G401.6 (cell line): Measurements from ENCODE around the gene BTG2.

Experiments
- FAIRE-seq: peaks from 2 replicates; lab custom pipeline; 2012; peaks lifted over from hg19 to GRCh38; lab: Jason Lieb, UNC

The BTG2 gene

GRCh38 chr1:203318229-203318517 is 12.9 kb downstream of the BTG2 start:
- no peak for FAIRE-seq

- FAIRE-seq = no peak
Observed at GRCh38 chr1:203320591-203321272, 15.4 kb downstream of the BTG2 start.

GRCh38 chr1:203321273-203322052 is 16.1 kb downstream of the BTG2 start:
- no peak for FAIRE-seq

- no peak for FAIRE-seq
Observed at GRCh38 chr1:203322500-203323179, 17.3 kb downstream of the BTG2 start.

GRCh38 chr1:203323587-203323986 is 18.3 kb downstream of the BTG2 start:
- FAIRE-seq = no peak

GRCh38 chr1:203324105-203325025 is 19.0 kb downstream of the BTG2 start:
- FAIRE-seq = no peak

- FAIRE-seq = no peak
Observed at GRCh38 chr1:203325026-203325417, 19.7 kb downstream of the BTG2 start.

- no peak for FAIRE-seq
Observed at GRCh38 chr1:203325418-203326091, 20.2 kb downstream of the BTG2 start.

GRCh38 chr1:203326830-203327683 is 21.7 kb downstream of the BTG2 start:
- peak; percentile 88 for FAIRE-seq

- FAIRE-seq = no peak
Observed at GRCh38 chr1:203327684-203328457, 22.6 kb downstream of the BTG2 start.

- FAIRE-seq = no peak
Observed at GRCh38 chr1:203328714-203329122, 23.4 kb downstream of the BTG2 start.

GRCh38 chr1:203331224-203331623 is 25.9 kb downstream of the BTG2 start:
- no peak for FAIRE-seq

GRCh38 chr1:203335503-203335902 is 30.2 kb downstream of the BTG2 start:
- FAIRE-seq = no peak

GRCh38 chr1:203336097-203336496 is 30.8 kb downstream of the BTG2 start:
- no peak for FAIRE-seq

GRCh38 chr1:203338335-203339036 is 33.2 kb downstream of the BTG2 start:
- no peak for FAIRE-seq

GRCh38 chr1:203340112-203340790 is 34.9 kb downstream of the BTG2 start:
- no peak for FAIRE-seq

- FAIRE-seq = no peak
Observed at GRCh38 chr1:203342192-203342940, 37.0 kb downstream of the BTG2 start.
